Endometrium (tissue), 2 donors: ENCODE data around the gene MEGF8.

Source experiments
- FAIRE-seq: peaks from 2 replicates; lab custom pipeline; 2012; peaks lifted over from hg19 to GRCh38; lab: Jason Lieb, UNC
- donor health status: control.
- donor health status: control.

MEGF8 gene

GRCh38 chr19:42325308-42325895 is at the start of gene MEGF8:
Gene MEGF8 (plus strand): TSS chr19:42325635. CDS start chr19:42326244, 609 bp downstream.
- FAIRE-seq: peak; percentile 98

- no peak for FAIRE-seq
Observed at GRCh38 chr19:42276284-42276683, 49.2 kb upstream of the MEGF8 start.

- FAIRE-seq: no peak
Observed at GRCh38 chr19:42276821-42277220, 48.6 kb upstream of the MEGF8 start.

- no peak for FAIRE-seq
Observed at GRCh38 chr19:42277821-42278451, 47.5 kb upstream of the MEGF8 start.

- no peak for FAIRE-seq
Observed at GRCh38 chr19:42278452-42279154, 46.8 kb upstream of the MEGF8 start.

GRCh38 chr19:42279155-42279901 is 46.1 kb upstream of the MEGF8 start:
- FAIRE-seq: no peak

GRCh38 chr19:42279902-42280814 is 45.3 kb upstream of the MEGF8 start:
- FAIRE-seq: no peak

- no peak for FAIRE-seq
Observed at GRCh38 chr19:42280815-42281145, 44.7 kb upstream of the MEGF8 start.

GRCh38 chr19:42281146-42281826 is 44.1 kb upstream of the MEGF8 start:
- no peak for FAIRE-seq

- FAIRE-seq: no peak
Observed at GRCh38 chr19:42281827-42282762, 43.3 kb upstream of the MEGF8 start.

- no peak for FAIRE-seq
Observed at GRCh38 chr19:42282819-42283187, 42.6 kb upstream of the MEGF8 start.

- FAIRE-seq: no peak
Observed at GRCh38 chr19:42283188-42284065, 42.0 kb upstream of the MEGF8 start.

GRCh38 chr19:42284066-42284501 is 41.4 kb upstream of the MEGF8 start:
- FAIRE-seq: no peak

GRCh38 chr19:42284591-42285341 is 40.7 kb upstream of the MEGF8 start:
- FAIRE-seq: no peak

GRCh38 chr19:42285541-42285941 is 39.9 kb upstream of the MEGF8 start:
- FAIRE-seq: no peak

GRCh38 chr19:42285988-42286348 is 39.5 kb upstream of the MEGF8 start:
- FAIRE-seq: no peak

GRCh38 chr19:42286349-42287016 is 39.0 kb upstream of the MEGF8 start:
- no peak for FAIRE-seq
